SIG-M5 (cell line): ENCODE measurements around the gene RB1.
"Not testable (repeated sequence)": the region's sequence is repeated elsewhere in the genome, so short reads cannot be mapped to it uniquely, and the experiment has no call there.

Experiments
- DNase-seq: peaks from one replicate; lab custom pipeline; 2025; lab: John Stamatoyannopoulos, UW

Gene RB1

GRCh38 chr13:48410199-48410598 is 106.6 kb downstream of the RB1 start:
- DNase-seq = no peak

- DNase-seq = no peak
These were observed 107.7 kb downstream of the RB1 start for GRCh38 chr13:48411147-48411794.

- no peak for DNase-seq
These were observed 108.4 kb downstream of the RB1 start for GRCh38 chr13:48411841-48412531.

- no peak for DNase-seq
These were observed 109.4 kb downstream of the RB1 start, which contains the start of gene LPAR6 for GRCh38 chr13:48412881-48413351. Gene LPAR6 (minus strand): TSS chr13:48413113. CDS start chr13:48412423, 690 bp downstream.

- DNase-seq = no peak
These were observed 111.0 kb downstream of the RB1 start for GRCh38 chr13:48414501-48414900.

GRCh38 chr13:48415516-48415915 is 112.0 kb downstream of the RB1 start:
- no peak for DNase-seq

GRCh38 chr13:48422003-48422402 is 118.5 kb downstream of the RB1 start:
- DNase-seq = not testable (repeated sequence)

GRCh38 chr13:48424212-48424611 is 120.7 kb downstream of the RB1 start:
- DNase-seq = no peak

- DNase-seq = no peak
These were observed 122.5 kb downstream of the RB1 start for GRCh38 chr13:48426052-48426451.

GRCh38 chr13:48426755-48427298 is 123.3 kb downstream of the RB1 start:
- not testable (repeated sequence) for DNase-seq

GRCh38 chr13:48429036-48429435 is 125.5 kb downstream of the RB1 start:
- DNase-seq = no peak

- DNase-seq = no peak
These were observed 126.3 kb downstream of the RB1 start for GRCh38 chr13:48429886-48430285.

GRCh38 chr13:48431431-48431830 is 127.9 kb downstream of the RB1 start:
- DNase-seq = no peak

- no peak for DNase-seq
These were observed 128.6 kb downstream of the RB1 start for GRCh38 chr13:48431987-48432615.

- DNase-seq = no peak
These were observed 130.6 kb downstream of the RB1 start for GRCh38 chr13:48434200-48434599.

- no peak for DNase-seq
These were observed 133.2 kb downstream of the RB1 start for GRCh38 chr13:48436661-48437288.

GRCh38 chr13:48437371-48437770 is 133.8 kb downstream of the RB1 start:
- no peak for DNase-seq

- DNase-seq = no peak
These were observed 140.1 kb downstream of the RB1 start for GRCh38 chr13:48443442-48444208.

- no peak for DNase-seq
These were observed 142.9 kb downstream of the RB1 start for GRCh38 chr13:48446464-48446863.

- no peak for DNase-seq
These were observed 144.9 kb downstream of the RB1 start for GRCh38 chr13:48448285-48448958.
